ENCODE results near the gene CALHM3.

Gene CALHM3

DNA sequence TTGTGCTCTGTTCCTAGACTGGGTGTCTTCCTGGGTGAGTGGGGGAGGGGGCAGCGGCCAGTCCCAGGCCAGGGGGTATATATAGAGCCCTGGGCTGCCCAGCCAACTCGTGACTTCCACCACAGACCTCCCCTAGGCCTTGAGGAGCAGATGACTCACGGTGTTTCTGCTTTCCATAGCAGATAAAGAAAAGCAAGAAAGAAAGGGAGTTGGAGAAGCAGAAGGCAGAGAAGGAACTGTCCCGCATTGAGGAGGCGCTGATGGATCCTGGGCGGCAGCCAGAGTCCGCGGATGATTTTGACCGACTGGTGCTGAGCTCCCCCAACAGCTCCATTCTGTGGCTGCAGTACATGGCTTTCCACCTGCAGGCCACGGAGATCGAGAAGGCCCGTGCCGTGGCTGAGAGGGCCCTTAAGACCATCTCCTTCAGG, 37.0 kb downstream of the CALHM3 start:
- TF ChIP-seq EZH2 (IDR thresholded peaks at IDR 0.05; ENCODE audit: borderline replicate concordance, low read length) = no peak
- TF ChIP-seq, protein P1, sequence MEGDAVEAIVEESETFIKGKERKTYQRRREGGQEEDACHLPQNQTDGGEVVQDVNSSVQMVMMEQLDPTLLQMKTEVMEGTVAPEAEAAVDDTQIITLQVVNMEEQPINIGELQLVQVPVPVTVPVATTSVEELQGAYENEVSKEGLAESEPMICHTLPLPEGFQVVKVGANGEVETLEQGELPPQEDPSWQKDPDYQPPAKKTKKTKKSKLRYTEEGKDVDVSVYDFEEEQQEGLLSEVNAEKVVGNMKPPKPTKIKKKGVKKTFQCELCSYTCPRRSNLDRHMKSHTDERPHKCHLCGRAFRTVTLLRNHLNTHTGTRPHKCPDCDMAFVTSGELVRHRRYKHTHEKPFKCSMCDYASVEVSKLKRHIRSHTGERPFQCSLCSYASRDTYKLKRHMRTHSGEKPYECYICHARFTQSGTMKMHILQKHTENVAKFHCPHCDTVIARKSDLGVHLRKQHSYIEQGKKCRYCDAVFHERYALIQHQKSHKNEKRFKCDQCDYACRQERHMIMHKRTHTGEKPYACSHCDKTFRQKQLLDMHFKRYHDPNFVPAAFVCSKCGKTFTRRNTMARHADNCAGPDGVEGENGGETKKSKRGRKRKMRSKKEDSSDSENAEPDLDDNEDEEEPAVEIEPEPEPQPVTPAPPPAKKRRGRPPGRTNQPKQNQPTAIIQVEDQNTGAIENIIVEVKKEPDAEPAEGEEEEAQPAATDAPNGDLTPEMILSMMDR (IDR thresholded peaks at IDR 0.05; ENCODE audit: low read length) = no peak
- Histone ChIP-seq H3K27ac (ENCODE audit: low read depth, low read length, poor library complexity, severe bottlenecking) (no peak overlapping the region), H3K27me3 (ENCODE audit: insufficient read depth, low read length) (no peaks in the 10 kb centered on the region)

DNA sequence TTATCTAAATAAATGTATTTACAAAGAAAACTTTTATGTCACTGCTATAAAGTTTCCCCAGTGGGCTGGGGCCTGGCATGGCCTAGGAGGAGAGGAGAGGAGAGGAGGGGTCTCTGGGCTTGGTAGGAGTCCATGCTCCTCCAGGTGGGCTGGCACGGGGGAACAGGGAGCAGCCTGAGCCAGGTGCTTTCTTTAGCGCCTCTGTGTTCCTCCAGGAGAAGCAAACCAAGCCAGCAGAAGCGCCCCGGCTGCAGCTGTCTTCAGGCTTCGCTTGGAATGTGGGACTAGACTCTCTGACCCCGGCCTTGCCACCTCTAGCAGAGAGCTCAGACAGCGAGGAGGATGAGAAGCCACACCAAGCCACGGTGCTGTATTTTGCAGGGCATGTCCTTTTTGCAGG, 37.4 kb downstream of the CALHM3 start:
- H3K36me3 ChIP-seq (ENCODE audit: insufficient read depth, low read length) = peaks cover 96% of the 10 kb centered on the region

More for the DNA sequence above, 37.0 kb downstream of the CALHM3 start:
- Histone ChIP-seq H3K4me2 (ENCODE audit: low read length) (no peak overlapping the region), H3K9me3 (ENCODE audit: low read length) (no peaks in the 10 kb centered on the region), H2AFZ (ENCODE audit: low read length) (no peak overlapping the region), H3K36me3 (ENCODE audit: insufficient read depth, low read length) (peaks cover 95% of the 10 kb centered on the region), H3F3A (ENCODE audit: insufficient read depth, low read length) (no peaks in the 10 kb centered on the region), H3K9me2 (ENCODE audit: low read depth, low read length) (no peaks in the 10 kb centered on the region), H3K9ac (ENCODE audit: low read length) (no peak overlapping the region), H3K4me3 (ENCODE audit: low read depth, low read length, poor library complexity, severe bottlenecking) (no peak overlapping the region), H4K20me1 (ENCODE audit: insufficient read depth, low read length) (no peaks in the 10 kb centered on the region), H3K79me2 (ENCODE audit: insufficient read depth, low read length) (no peaks in the 10 kb centered on the region), H3K4me1 (ENCODE audit: insufficient read depth, low read length, severe bottlenecking) (no peaks in the 10 kb centered on the region)

DNA sequence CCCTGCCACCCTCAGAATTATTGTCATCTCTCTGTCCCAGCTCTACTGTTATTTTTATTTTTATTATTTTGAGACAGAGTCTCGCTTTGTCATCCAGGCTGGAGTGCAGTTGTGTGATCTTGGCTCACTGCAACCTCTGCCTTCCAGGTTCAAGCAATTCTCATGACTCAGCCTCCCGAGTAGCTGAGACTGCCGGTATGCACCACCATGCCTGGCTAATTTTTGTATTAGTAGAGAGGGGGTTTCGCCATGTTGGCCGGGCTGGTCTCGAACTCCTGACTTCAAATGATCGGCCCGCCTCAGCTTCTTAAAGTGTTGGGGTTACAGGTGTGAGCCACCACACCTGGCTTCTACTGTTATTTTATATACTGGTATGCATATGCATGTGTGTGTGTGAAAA, 37.8 kb downstream of the CALHM3 start:
- Histone ChIP-seq H3K4me2 (ENCODE audit: low read length) (no peak overlapping the region), H4K20me1 (ENCODE audit: insufficient read depth, low read length) (no peaks in the 10 kb centered on the region), H3K27me3 (ENCODE audit: insufficient read depth, low read length) (no peaks in the 10 kb centered on the region), H3K9ac (ENCODE audit: low read length) (no peak overlapping the region), H3K79me2 (ENCODE audit: insufficient read depth, low read length) (no peaks in the 10 kb centered on the region), H2AFZ (ENCODE audit: low read length) (no peak overlapping the region), H3K4me1 (ENCODE audit: insufficient read depth, low read length, severe bottlenecking) (no peaks in the 10 kb centered on the region), H3K4me3 (ENCODE audit: low read depth, low read length, poor library complexity, severe bottlenecking) (no peak overlapping the region), H3K27ac (ENCODE audit: low read depth, low read length, poor library complexity, severe bottlenecking) (no peak overlapping the region), H3K9me3 (ENCODE audit: low read length) (no peaks in the 10 kb centered on the region), H3F3A (ENCODE audit: insufficient read depth, low read length) (no peaks in the 10 kb centered on the region), H3K36me3 (ENCODE audit: insufficient read depth, low read length) (peaks cover 96% of the 10 kb centered on the region), H3K9me2 (ENCODE audit: low read depth, low read length) (no peaks in the 10 kb centered on the region)
- TF ChIP-seq EZH2 (IDR thresholded peaks at IDR 0.05; ENCODE audit: borderline replicate concordance, low read length) = no peak

More for the DNA sequence above, 37.4 kb downstream of the CALHM3 start:
- no peaks in the 10 kb centered on the region for H3K79me2 ChIP-seq (ENCODE audit: insufficient read depth, low read length)
- H3K4me2 ChIP-seq (ENCODE audit: low read length) = no peak overlapping the region
- no peak overlapping the region for H3K4me3 ChIP-seq (ENCODE audit: low read depth, low read length, poor library complexity, severe bottlenecking)
- no peak overlapping the region for H3K27ac ChIP-seq (ENCODE audit: low read depth, low read length, poor library complexity, severe bottlenecking)
- no peaks in the 10 kb centered on the region for H3K9me3 ChIP-seq (ENCODE audit: low read length)
- H3K4me1 ChIP-seq (ENCODE audit: insufficient read depth, low read length, severe bottlenecking) = no peaks in the 10 kb centered on the region
- no peak overlapping the region for H2AFZ ChIP-seq (ENCODE audit: low read length)
- no peak overlapping the region for H3K9ac ChIP-seq (ENCODE audit: low read length)
- H3F3A ChIP-seq (ENCODE audit: insufficient read depth, low read length) = no peaks in the 10 kb centered on the region
- no peaks in the 10 kb centered on the region for H3K27me3 ChIP-seq (ENCODE audit: insufficient read depth, low read length)
- no peak for TF ChIP-seq EZH2 (IDR thresholded peaks at IDR 0.05; ENCODE audit: borderline replicate concordance, low read length)
- TF ChIP-seq, protein P1 (IDR thresholded peaks at IDR 0.05; ENCODE audit: low read length) = no peak
- H4K20me1 ChIP-seq (ENCODE audit: insufficient read depth, low read length) = no peaks in the 10 kb centered on the region
- H3K9me2 ChIP-seq (ENCODE audit: low read depth, low read length) = no peaks in the 10 kb centered on the region

DNA sequence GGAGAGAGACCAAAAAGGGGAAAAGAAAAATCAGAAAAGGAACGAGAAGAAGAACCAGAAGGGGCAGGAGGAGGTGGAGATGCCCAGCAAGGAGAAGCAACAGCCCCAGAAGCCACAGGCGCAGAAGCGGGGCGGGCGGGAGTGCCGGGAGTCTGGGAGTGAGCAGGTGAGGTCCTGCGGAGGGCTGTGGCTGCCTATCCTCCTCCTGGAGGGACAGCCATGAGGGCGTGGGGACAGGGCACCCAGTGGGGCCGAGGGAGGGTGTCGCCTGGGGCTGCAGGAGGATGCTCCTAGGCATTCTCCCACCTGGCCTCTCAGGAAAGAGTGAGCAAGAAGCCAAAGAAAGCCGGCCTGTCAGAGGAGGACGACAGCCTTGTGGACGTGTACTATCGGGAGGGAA, 38.6 kb downstream of the CALHM3 start:
- H3K9me2 ChIP-seq (ENCODE audit: low read depth, low read length) = no peaks in the 10 kb centered on the region
- no peak overlapping the region for H3K9ac ChIP-seq (ENCODE audit: low read length)
- no peak overlapping the region for H2AFZ ChIP-seq (ENCODE audit: low read length)
- no peaks in the 10 kb centered on the region for H3K79me2 ChIP-seq (ENCODE audit: insufficient read depth, low read length)
- no peaks in the 10 kb centered on the region for H3F3A ChIP-seq (ENCODE audit: insufficient read depth, low read length)
- no peaks in the 10 kb centered on the region for H3K9me3 ChIP-seq (ENCODE audit: low read length)
- TF ChIP-seq, protein P1 (IDR thresholded peaks at IDR 0.05; ENCODE audit: low read length) = no peak
- no peak for TF ChIP-seq EZH2 (IDR thresholded peaks at IDR 0.05; ENCODE audit: borderline replicate concordance, low read length)
- H3K4me1 ChIP-seq (ENCODE audit: insufficient read depth, low read length, severe bottlenecking) = no peaks in the 10 kb centered on the region
- no peak overlapping the region for H3K27ac ChIP-seq (ENCODE audit: low read depth, low read length, poor library complexity, severe bottlenecking)
- H3K27me3 ChIP-seq (ENCODE audit: insufficient read depth, low read length) = no peaks in the 10 kb centered on the region
- H3K4me2 ChIP-seq (ENCODE audit: low read length) = no peak overlapping the region
- no peak overlapping the region for H3K4me3 ChIP-seq (ENCODE audit: low read depth, low read length, poor library complexity, severe bottlenecking)
- H4K20me1 ChIP-seq (ENCODE audit: insufficient read depth, low read length) = no peaks in the 10 kb centered on the region
- H3K36me3 ChIP-seq (ENCODE audit: insufficient read depth, low read length) = peaks cover 94% of the 10 kb centered on the region

Data from OCI-LY1 (cell line).